ENCODE measurements around the gene NKTR. TPM values are rescaled to one million over a fixed set of nuclear protein-coding genes. Genes with fewer than 3 reads are reported as not detected.

NKTR gene
- total RNA-seq, 4 donors from 2014 or later = 96.3 to 172 (median 133) TPM

DNA sequence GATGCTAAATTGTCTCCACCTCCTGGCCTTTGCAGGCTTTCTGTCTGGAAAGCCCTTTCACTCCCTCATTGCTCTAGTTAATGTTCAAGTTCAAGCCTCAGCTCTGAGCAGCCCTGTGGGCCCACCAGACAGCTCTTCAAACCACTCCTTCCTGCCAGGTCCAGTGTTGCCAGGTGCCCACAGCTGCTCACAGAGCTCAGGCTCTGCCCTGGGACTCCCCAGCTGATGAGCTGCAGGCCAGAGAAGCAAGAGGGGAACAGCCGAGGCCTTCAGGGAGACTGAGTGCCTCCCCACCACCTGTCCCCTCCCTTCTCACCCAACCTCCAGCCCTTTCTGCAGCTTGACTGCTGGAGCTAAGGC, 51.7 kb downstream of the NKTR start:
- TF ChIP-seq EP300 (IDR thresholded peaks at IDR 0.05; ENCODE audit: low read depth) (no peak), POLR2AphosphoS5 (IDR thresholded peaks at IDR 0.05) (no peak), POLR2A (IDR thresholded peaks at IDR 0.05) (no peak)
- TF ChIP-seq, protein P1, sequence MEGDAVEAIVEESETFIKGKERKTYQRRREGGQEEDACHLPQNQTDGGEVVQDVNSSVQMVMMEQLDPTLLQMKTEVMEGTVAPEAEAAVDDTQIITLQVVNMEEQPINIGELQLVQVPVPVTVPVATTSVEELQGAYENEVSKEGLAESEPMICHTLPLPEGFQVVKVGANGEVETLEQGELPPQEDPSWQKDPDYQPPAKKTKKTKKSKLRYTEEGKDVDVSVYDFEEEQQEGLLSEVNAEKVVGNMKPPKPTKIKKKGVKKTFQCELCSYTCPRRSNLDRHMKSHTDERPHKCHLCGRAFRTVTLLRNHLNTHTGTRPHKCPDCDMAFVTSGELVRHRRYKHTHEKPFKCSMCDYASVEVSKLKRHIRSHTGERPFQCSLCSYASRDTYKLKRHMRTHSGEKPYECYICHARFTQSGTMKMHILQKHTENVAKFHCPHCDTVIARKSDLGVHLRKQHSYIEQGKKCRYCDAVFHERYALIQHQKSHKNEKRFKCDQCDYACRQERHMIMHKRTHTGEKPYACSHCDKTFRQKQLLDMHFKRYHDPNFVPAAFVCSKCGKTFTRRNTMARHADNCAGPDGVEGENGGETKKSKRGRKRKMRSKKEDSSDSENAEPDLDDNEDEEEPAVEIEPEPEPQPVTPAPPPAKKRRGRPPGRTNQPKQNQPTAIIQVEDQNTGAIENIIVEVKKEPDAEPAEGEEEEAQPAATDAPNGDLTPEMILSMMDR (IDR thresholded peaks at IDR 0.05) = no peak
- Histone ChIP-seq H3K4me3 (peak overlapping the region in 1 of 4 donors; percentile 69), H3K27me3 (no peaks in the 10 kb centered on the region), H3K4me1 (peaks cover 16 to 38% (median 27%) of the 10 kb centered on the region in 4 donors), H3K9me3 (no peaks in the 10 kb centered on the region), H3K27ac (peak overlapping the region; percentile 85 to 95 (median 90)), H3K36me3 (no peaks in the 10 kb centered on the region)
- 60% methylated on average over 1 of the region's 1 CpG; no CpG with 5 or more reads in 1 of the 2 donors for WGBS, 2 donors (ENCODE audit: low coverage in 1 of 2)
- intact Hi-C loops (cut with DNase I; ENCODE audit: low total_unique reads) (loop anchor here (5.0 kb wide), 1 partner anchor 95 kb away; no protein-coding TSS in a partner anchor), in situ Hi-C loops (cut with MboI; ENCODE audit: low pct_ligation_motif_present in 1 of 4, low pct_unique_long_range_greater_than_20kb in 1 of 4, low sequenced_read_pairs in 3 of 4) (loop anchor here in 2 of 4 donors (10.0 kb wide), 1 partner anchor 93 kb away; no protein-coding TSS in a partner anchor)
- no peak for DNase-seq

DNA sequence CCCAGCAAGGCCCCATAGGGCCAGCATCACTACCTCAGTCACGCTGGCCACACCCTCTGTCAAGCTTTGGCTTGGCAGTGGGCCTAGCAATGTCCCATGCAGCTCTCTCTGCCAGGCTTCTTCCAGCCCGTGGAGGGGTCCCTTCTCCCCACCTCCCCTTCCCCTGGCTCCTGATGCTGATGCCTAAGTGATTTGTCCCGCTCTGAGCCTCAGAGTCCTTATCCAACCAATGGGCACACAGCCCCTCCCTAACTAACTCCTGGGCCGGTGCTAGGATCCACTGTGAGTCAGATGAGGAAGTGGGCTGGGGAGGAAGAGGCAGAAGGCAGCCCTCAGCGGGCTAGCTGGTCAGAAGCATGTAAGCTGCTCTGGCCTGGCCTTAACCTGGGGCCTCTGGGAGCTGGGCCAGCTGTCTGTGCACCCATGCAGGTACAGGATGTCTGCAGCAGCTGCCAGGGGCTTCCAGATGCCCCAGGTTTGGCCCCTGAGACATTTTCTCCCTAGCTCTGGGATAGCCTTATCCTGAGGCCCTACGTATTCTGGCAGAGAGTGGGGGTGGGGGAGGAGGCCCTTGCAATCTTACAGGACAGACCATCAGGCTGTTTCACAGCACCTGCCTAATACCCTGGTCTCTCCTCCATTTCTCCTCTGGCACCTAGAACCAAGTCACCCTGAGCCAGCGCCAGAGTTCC, 52.3 kb downstream of the NKTR start:
- Histone ChIP-seq H3K9me3 (no peaks in the 10 kb centered on the region), H3K4me3 (peak overlapping the region in 3 of 4 donors; percentile 9 to 69 (median 67)), H3K27me3 (no peaks in the 10 kb centered on the region), H3K27ac (peak overlapping the region; percentile 85 to 95 (median 90)), H3K36me3 (no peaks in the 10 kb centered on the region), H3K4me1 (peaks cover 16 to 38% (median 27%) of the 10 kb centered on the region in 4 donors)
- 20% methylated on average over 6 of the region's 7 CpGs; no CpG with 5 or more reads in 1 of the 2 donors for WGBS, 2 donors (ENCODE audit: low coverage in 1 of 2)
- DNase-seq = peak; percentile 72
- in situ Hi-C loops (cut with MboI; ENCODE audit: low pct_ligation_motif_present in 1 of 4, low pct_unique_long_range_greater_than_20kb in 1 of 4, low sequenced_read_pairs in 3 of 4) (loop anchor here in 2 of 4 donors (10.0 kb wide), 1 partner anchor 92 kb away; no protein-coding TSS in a partner anchor), intact Hi-C loops (cut with DNase I; ENCODE audit: low total_unique reads) (loop anchor here (5.0 kb wide), 1 partner anchor 95 kb away; no protein-coding TSS in a partner anchor)
- TF ChIP-seq POLR2AphosphoS5 (IDR thresholded peaks at IDR 0.05) (peak; percentile 72 to 89 (median 88)), POLR2A (IDR thresholded peaks at IDR 0.05) (peak; percentile 68), EP300 (IDR thresholded peaks at IDR 0.05; ENCODE audit: low read depth) (no peak)
- TF ChIP-seq, protein P1 (IDR thresholded peaks at IDR 0.05) = no peak

DNA sequence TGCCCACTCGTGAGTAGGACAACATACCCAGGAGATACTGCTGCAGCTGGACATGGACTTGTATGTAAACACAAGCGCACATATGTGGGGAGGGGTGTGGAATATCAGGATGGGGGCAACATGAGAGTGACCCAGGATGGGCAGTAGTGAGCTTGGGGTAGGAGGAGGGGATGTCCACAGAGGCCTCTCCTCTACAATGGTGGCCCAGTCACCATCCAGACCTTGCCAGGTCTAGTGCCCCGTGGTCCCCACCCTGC, 52.7 kb downstream of the NKTR start:
- Histone ChIP-seq H3K36me3 (no peaks in the 10 kb centered on the region), H3K4me3 (peak overlapping the region; percentile 67 to 70 (median 68)), H3K4me1 (peaks cover 16 to 38% (median 27%) of the 10 kb centered on the region in 4 donors), H3K27ac (peak overlapping the region; percentile 85 to 95 (median 90)), H3K27me3 (no peaks in the 10 kb centered on the region), H3K9me3 (no peaks in the 10 kb centered on the region)
- DNase-seq = no peak
- in situ Hi-C loops (cut with MboI; ENCODE audit: low pct_ligation_motif_present in 1 of 4, low pct_unique_long_range_greater_than_20kb in 1 of 4, low sequenced_read_pairs in 3 of 4) (loop anchor here in 2 of 4 donors (10.0 kb wide), 1 partner anchor 92 kb away; no protein-coding TSS in a partner anchor), intact Hi-C loops (cut with DNase I; ENCODE audit: low total_unique reads) (loop anchor here (5.0 kb wide), 1 partner anchor 94 kb away; no protein-coding TSS in a partner anchor)
- TF ChIP-seq, protein P1 (IDR thresholded peaks at IDR 0.05) = no peak
- TF ChIP-seq EP300 (IDR thresholded peaks at IDR 0.05; ENCODE audit: low read depth) (no peak), POLR2A (IDR thresholded peaks at IDR 0.05) (no peak), POLR2AphosphoS5 (IDR thresholded peaks at IDR 0.05) (no peak)
- 44% methylated on average over 3 of the region's 3 CpGs; no CpG with 5 or more reads in 1 of the 2 donors for WGBS, 2 donors (ENCODE audit: low coverage in 1 of 2)

DNA sequence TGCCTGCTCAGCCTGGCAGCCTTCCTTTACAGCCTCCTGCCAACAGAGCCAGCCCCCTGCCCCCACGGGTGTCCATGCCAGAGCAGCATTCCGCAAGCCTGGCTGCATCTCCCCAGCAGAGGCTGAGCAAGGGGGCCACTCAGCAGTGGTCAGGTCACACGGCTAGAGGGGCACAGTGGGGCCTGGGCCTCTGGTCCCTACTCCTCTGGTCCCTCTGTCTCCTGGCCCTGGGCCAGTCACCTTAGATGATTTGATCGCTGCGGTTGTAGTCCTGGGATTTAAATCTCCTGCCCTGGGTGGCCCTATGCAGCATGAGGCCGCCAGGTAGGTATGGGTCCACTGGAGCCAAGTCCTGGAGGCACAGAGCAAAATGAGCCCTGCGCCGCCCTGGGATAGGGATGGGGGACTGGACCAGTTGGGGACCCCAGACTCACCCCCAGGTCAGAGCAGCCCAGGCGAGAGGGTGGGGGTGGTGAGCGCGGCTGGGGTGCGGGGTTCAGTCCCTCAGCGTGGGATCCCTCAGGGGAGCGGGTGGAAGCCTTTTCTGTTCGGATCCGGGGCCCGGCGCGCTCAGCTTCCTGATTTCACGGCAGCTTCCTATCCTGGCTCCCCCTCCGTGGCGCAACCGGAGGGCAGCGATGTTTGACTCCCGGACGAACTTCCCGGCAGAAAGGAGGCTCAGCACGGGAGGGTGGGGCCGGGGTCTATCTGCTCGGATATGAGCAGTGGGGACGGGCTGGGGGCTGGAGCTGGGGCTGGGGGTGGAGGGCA, 53.3 kb downstream of the NKTR start, which contains the start of gene ZBTB47:
TSS of gene ZBTB47 (plus strand) at position 138 of the 771 bp plus-strand sequence. CDS start 4,659 bp downstream, outside the sequence.
- DNase-seq = peak; percentile 58
- no peak for TF ChIP-seq POLR2AphosphoS5 (IDR thresholded peaks at IDR 0.05)
- no peak for TF ChIP-seq POLR2A (IDR thresholded peaks at IDR 0.05)
- TF ChIP-seq, protein P1 (IDR thresholded peaks at IDR 0.05) = no peak
- no peaks in the 10 kb centered on the region for H3K36me3 ChIP-seq
- in situ Hi-C loops (cut with MboI; ENCODE audit: low pct_ligation_motif_present in 1 of 4, low pct_unique_long_range_greater_than_20kb in 1 of 4, low sequenced_read_pairs in 3 of 4) (loop anchor here in 2 of 4 donors (10.0 kb wide), 1 partner anchor 91 kb away; no protein-coding TSS in a partner anchor), intact Hi-C loops (cut with DNase I; ENCODE audit: low total_unique reads) (loop anchor here (5.0 kb wide), 1 partner anchor 94 kb away; no protein-coding TSS in a partner anchor)
- H3K9me3 ChIP-seq = no peaks in the 10 kb centered on the region
- H3K4me1 ChIP-seq = peaks cover 16 to 38% (median 27%) of the 10 kb centered on the region in 4 donors
- WGBS, 2 donors (ENCODE audit: low coverage in 1 of 2) = 0 to 14% methylated on average over 1 to 15 of the region's 31 CpGs
- peak within 1 kb of the TSS; percentile 85 to 95 (median 90) for H3K27ac ChIP-seq
- peak within 1 kb of the TSS; percentile 67 to 90 (median 70) for H3K4me3 ChIP-seq
- no peaks in the 10 kb centered on the region for H3K27me3 ChIP-seq
